Activated T-cell treated with anti-CD3 and anti-CD28 coated beads, Interleukin-2, amount 50 U/mL, for 24 hours (primary cell): ENCODE data around the gene GMCL1.

ENCODE experiments used
- DNase-seq: peaks from one replicate; pipeline ENCODE4 v3.0.0-alpha.2; 2020
- H3K27ac Mint-ChIP-seq: 2 replicates; pipeline ENCODE4 v1.8.0; 2020; ENCODE audit warnings: mild to moderate bottlenecking, mixed read lengths
- H3K27me3 Mint-ChIP-seq: 2 replicates; pipeline ENCODE4 v1.8.0; 2020; ENCODE audit warnings: mixed read lengths
- H3K36me3 Mint-ChIP-seq: 2 replicates; pipeline ENCODE4 v1.8.0; 2020; ENCODE audit warnings: low read depth, mixed read lengths
- H3K4me1 Mint-ChIP-seq: 2 replicates; pipeline ENCODE4 v1.8.0; 2020; ENCODE audit warnings: low read depth, mixed read lengths
- H3K4me3 Mint-ChIP-seq: 2 replicates; pipeline ENCODE4 v1.8.0; 2020; ENCODE audit warnings: mild to moderate bottlenecking, moderate library complexity, mixed read lengths
- H3K9me3 Mint-ChIP-seq: 2 replicates; pipeline ENCODE4 v1.8.0; 2020; ENCODE audit warnings: mixed read lengths

The GMCL1 gene

DNA sequence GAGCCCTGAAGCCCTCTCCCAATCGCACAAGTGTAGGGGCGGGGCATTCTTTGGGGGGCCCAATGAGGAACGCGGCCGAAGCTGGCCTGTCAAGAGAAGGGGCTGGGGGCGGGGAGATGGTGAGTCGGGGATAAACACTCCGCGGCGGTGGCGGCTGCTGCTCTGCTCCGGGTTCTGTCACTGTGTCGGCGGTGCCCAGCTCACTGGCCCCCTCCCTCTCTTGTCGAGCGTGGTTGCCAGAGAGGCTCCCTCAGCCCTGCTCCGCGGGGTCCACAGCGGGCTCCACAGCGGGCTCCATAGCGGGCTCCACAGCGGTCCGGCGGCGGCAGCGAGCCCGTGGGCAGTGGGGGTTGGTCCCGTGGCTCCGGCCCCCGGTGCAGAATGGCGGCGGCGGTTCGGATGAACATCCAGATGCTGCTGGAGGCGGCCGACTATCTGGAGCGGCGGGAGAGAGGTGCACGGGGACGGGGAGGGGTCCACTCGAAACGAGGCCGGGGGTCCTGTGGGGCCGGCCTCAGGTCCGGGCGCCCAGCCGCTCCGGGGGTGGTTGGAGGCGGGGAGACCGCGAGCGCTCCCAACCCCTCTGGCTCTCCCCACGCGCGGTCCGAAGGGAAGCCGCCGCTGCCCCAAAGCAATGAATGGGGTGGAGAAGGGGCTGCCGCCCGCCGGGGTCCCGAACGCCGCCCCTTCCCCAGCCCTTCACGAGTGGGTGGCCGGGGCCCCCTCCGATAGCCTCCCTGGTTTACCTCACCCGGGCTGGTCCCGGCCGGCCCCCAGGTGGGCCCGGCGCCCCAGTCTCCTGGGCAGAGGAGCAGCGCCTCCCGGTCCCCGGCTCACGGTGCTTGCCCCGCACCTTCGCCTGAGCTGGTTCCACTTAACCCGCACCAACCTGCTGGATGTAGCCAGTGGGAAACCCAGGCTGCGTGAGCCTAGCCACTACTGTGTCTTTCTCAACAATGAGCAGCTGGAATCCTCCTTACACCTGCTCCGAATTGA, 85.8 kb downstream of the GMCL1 start, which contains the start of gene MXD1:
Gene MXD1, plus strand, starts transcription at position 160 of the 996 bp plus-strand sequence. Its CDS starts 222 bp downstream, at position 382.
- no peaks in the 10 kb centered on the region for H3K9me3 Mint-ChIP-seq
- no peaks in the 10 kb centered on the region for H3K27me3 Mint-ChIP-seq
- peak within 1 kb of the TSS; percentile 95 for H3K27ac Mint-ChIP-seq
- H3K36me3 Mint-ChIP-seq: peaks cover 44% of the 10 kb centered on the region
- H3K4me3 Mint-ChIP-seq: peak within 1 kb of the TSS; percentile 86
- peaks cover 41% of the 10 kb centered on the region for H3K4me1 Mint-ChIP-seq
- DNase-seq: peak; percentile 99

DNA sequence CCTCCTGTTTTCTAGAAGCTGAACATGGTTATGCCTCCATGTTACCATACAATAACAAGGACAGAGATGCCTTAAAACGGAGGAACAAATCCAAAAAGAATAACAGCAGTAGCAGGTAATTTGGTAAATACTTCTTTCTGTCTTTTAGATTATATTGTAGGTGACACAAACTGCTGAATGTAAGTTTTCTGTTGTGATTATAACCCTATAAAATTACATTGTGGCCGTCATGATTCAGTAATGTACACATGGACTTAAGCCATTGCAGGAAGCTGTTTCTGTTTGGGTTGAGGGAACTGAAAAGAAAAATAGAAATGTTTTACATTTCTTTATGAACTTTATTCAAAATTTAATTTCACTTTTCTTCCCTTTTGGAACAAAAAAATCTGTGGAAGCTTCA, 86.6 kb downstream of the GMCL1 start:
- Mint-ChIP-seq H3K36me3 (peaks cover 47% of the 10 kb centered on the region), H3K27me3 (no peaks in the 10 kb centered on the region)
- DNase-seq: no peak

DNA sequence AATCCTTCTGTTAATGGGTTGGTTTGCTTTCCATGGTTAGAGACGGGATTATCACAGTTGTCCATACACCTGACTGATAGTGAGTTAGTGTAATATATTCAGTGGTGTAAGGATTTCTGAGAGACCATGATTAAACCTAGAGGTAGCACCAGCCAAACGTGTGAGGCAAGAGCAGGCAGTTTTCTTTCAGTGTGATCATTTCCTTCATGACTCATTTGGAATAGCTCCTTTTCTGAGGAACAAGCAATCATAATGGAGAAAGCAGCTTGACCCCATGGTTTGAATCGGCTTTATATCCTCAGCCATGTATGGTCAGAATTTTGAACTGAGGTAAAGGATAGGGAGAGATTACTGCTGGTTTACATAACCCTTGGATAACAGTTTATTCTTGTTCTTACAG, 88.4 kb downstream of the GMCL1 start:
- H3K27me3 Mint-ChIP-seq: no peaks in the 10 kb centered on the region
- no peak overlapping the region for H3K4me3 Mint-ChIP-seq
- DNase-seq: no peak
- H3K36me3 Mint-ChIP-seq: peaks cover 50% of the 10 kb centered on the region
- H3K4me1 Mint-ChIP-seq: peaks cover 34% of the 10 kb centered on the region
- H3K9me3 Mint-ChIP-seq: no peaks in the 10 kb centered on the region
- no peak overlapping the region for H3K27ac Mint-ChIP-seq

More for the DNA sequence above, 86.6 kb downstream of the GMCL1 start:
- Mint-ChIP-seq H3K4me3 (peak overlapping the region; percentile 74), H3K9me3 (no peaks in the 10 kb centered on the region), H3K27ac (peak overlapping the region; percentile 28), H3K4me1 (peaks cover 41% of the 10 kb centered on the region)

DNA sequence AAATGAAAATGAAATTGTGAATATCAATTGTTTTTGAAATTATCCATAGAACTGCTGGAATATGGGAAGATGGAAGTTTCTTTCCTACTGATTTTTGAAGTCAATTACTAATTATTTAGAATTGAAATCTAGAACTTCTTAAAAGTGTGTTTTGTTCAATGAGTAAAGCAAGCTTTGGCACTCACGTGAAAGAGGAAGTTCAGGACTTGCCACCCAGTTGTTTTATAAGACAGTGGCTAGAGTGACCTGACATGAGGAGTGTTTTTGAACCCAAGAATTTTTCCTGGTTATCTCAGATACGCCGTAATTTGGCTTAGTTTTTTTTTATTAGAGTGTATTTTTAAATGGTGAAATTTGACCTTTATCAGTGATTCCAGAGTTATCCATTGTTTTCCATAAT, 88.9 kb downstream of the GMCL1 start:
- Mint-ChIP-seq H3K27me3 (no peaks in the 10 kb centered on the region), H3K4me1 (peaks cover 34% of the 10 kb centered on the region), H3K36me3 (peaks cover 51% of the 10 kb centered on the region), H3K4me3 (no peak overlapping the region), H3K27ac (no peak overlapping the region), H3K9me3 (no peaks in the 10 kb centered on the region)
- DNase-seq: no peak

DNA sequence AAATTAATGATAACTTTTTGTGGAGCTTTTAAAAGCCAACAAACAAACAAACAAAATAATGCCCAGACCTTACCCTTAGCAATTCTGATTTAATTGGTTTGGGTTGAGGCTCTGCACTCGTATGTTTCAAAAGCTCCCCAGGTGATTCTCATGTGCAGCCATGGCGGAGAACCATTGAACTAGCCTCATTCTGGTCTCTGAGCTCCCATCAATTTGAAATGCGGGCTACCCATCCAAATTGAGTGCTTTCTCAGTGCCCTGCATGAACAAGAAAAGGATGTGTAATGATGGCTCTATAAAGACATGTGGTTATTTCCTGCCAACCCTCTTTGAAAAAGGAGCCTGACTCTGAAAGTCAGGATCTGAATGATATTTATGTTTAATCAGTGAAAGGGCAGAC, 93.7 kb downstream of the GMCL1 start:
- Mint-ChIP-seq H3K4me1 (peaks cover 28% of the 10 kb centered on the region), H3K9me3 (no peaks in the 10 kb centered on the region), H3K4me3 (no peak overlapping the region), H3K27ac (no peak overlapping the region), H3K36me3 (peaks cover 61% of the 10 kb centered on the region), H3K27me3 (no peaks in the 10 kb centered on the region)
- DNase-seq: no peak

DNA sequence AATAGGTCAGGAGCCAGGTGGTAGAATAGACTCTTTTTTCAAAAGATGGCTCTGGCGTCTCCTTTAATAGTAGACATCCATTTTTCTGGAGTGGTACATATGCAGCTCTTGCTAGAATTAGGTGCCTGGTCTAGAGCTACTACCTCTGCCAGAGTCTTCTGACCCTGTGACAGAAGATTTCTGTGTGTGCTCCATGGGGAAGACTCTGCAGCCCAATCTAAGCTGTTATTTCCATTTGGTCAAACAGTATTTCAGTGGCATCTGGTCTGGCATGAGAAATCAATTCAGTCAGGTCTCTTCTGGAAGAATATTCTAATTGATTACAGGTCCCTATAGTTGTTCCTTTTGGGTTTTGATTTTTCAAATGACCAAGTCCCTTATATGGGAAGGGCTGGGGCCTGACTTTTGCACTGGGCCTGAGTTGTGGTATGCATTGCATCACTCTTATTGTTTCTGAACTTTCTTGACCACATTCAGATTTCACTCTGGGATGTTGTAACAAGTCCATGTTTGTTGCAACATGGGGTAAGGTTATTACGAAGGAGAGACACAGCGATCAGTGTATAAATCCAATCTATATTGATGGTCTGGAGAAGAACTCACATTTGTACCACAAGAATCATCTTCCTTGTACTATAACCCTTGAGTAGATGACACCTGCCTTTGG, 97.5 kb downstream of the GMCL1 start:
- Mint-ChIP-seq H3K4me3 (no peak overlapping the region), H3K27ac (no peak overlapping the region), H3K36me3 (peaks cover 50% of the 10 kb centered on the region), H3K9me3 (no peaks in the 10 kb centered on the region), H3K27me3 (no peaks in the 10 kb centered on the region), H3K4me1 (peaks cover 34% of the 10 kb centered on the region)
- DNase-seq: no peak
